WTC11 (cell line): ENCODE measurements around the gene AVP. TPM values are rescaled to one million over a fixed set of nuclear protein-coding genes. Genes with fewer than 3 reads are reported as not detected.
"Not testable (repeated sequence)": the region's sequence is repeated elsewhere in the genome, so short reads cannot be mapped to it uniquely, and the experiment has no call there.

ENCODE experiments used
- ATAC-seq: fragments of 200-7000 bp; cut with Tn5 transposase; 2 replicates; pipeline ENCODE4 v1.10.0; 2021; ENCODE audit warnings: mild to moderate bottlenecking, moderate library complexity
- CTCF ChIA-PET: fragments of 300-600 bp; sonication (Branson Sonifier 250); formaldehyde crosslinking; loops from one replicate; lab custom pipeline; 2021; ENCODE audit warnings: antibody characterized with exemption; lab: Charles Lee
- POLR2A ChIA-PET: fragments of 350-600 bp; sonication (Branson Sonifier 250); formaldehyde crosslinking; loops from one replicate; lab custom pipeline; 2021; ENCODE audit warnings: antibody characterized with exemption; lab: Charles Lee
- DNase-seq: peaks from one replicate; pipeline ENCODE4 v3.0.0; 2021; ENCODE audit warnings: low spot score
- H3K27ac Mint-ChIP-seq: 2 replicates; pipeline ENCODE4 v1.8.0; 2021; ENCODE audit warnings: mixed read lengths
- H3K27me3 Mint-ChIP-seq: 2 replicates; pipeline ENCODE4 v1.8.0; 2021; ENCODE audit warnings: low read depth, mild to moderate bottlenecking, moderate library complexity, mixed read lengths
- H3K36me3 Mint-ChIP-seq: 2 replicates; pipeline ENCODE4 v1.8.0; 2021; ENCODE audit warnings: mixed read lengths
- H3K4me1 Mint-ChIP-seq: 2 replicates; pipeline ENCODE4 v1.8.0; 2022; ENCODE audit warnings: mixed read lengths
- H3K4me3 Mint-ChIP-seq: 2 replicates; pipeline ENCODE4 v1.8.0; 2021; ENCODE audit warnings: mild to moderate bottlenecking, moderate library complexity, mixed read lengths
- H3K9me3 Mint-ChIP-seq: 2 replicates; pipeline ENCODE4 v1.8.0; 2021; ENCODE audit warnings: mixed read lengths
- AR ChIP-seq: fragments of 250-450 bp; sonication (Bioruptor Pico); IDR thresholded peaks from 2 replicates; pipeline ENCODE4 v1.9.0; 2021; ENCODE audit warnings: mild to moderate bottlenecking
- E2F5 ChIP-seq: sonication (generic); formaldehyde crosslinking; IDR thresholded peaks from 2 replicates; pipeline ENCODE4 v1.8.1; 2022; ENCODE audit warnings: mild to moderate bottlenecking, moderate library complexity, missing genetic modification reagents
- EMX1 ChIP-seq: fragments of 250-450 bp; sonication (Bioruptor Pico); IDR thresholded peaks from 2 replicates; pipeline ENCODE4 v1.8.0; 2021; ENCODE audit warnings: mild to moderate bottlenecking
- ERG ChIP-seq: fragments of 250-450 bp; sonication (Bioruptor Pico); IDR thresholded peaks from 2 replicates; pipeline ENCODE4 v1.8.0; 2021; ENCODE audit warnings: mild to moderate bottlenecking
- MXD4 ChIP-seq: fragments of 250-450 bp; sonication (Bioruptor Pico); IDR thresholded peaks from 2 replicates; pipeline ENCODE4 v1.8.0; 2021; ENCODE audit warnings: mild to moderate bottlenecking, moderate library complexity, borderline replicate concordance
- MYBL2 ChIP-seq: sonication (generic); formaldehyde crosslinking; IDR thresholded peaks from 2 replicates; pipeline ENCODE4 v1.8.1; 2023; ENCODE audit warnings: mild to moderate bottlenecking, moderate library complexity, missing genetic modification reagents
- NFE2L1 ChIP-seq: sonication (generic); formaldehyde crosslinking; IDR thresholded peaks from 2 replicates; pipeline ENCODE4 v1.8.1; 2023; ENCODE audit warnings: missing genetic modification reagents
- NR3C1 ChIP-seq: sonication (generic); formaldehyde crosslinking; conservative IDR thresholded peaks from 2 replicates; pipeline ENCODE4 v1.8.1; 2023; ENCODE audit warnings: low read depth, mild to moderate bottlenecking, missing genetic modification reagents
- OVOL2 ChIP-seq: fragments of 250-450 bp; sonication (Bioruptor Pico); IDR thresholded peaks from 2 replicates; pipeline ENCODE4 v1.9.0; 2021; ENCODE audit warnings: mild to moderate bottlenecking, borderline replicate concordance
- SMAD4 ChIP-seq: sonication (generic); formaldehyde crosslinking; IDR thresholded peaks from 2 replicates; pipeline ENCODE4 v1.8.0; 2022; ENCODE audit warnings: mild to moderate bottlenecking, missing genetic modification reagents
- TP53 ChIP-seq: sonication (generic); formaldehyde crosslinking; IDR thresholded peaks from 2 replicates; pipeline ENCODE4 v1.8.1; 2023; ENCODE audit warnings: mild to moderate bottlenecking, missing genetic modification reagents
- ZNF121 ChIP-seq: sonication (generic); formaldehyde crosslinking; IDR thresholded peaks from 2 replicates; pipeline ENCODE4 v1.8.0; 2023; ENCODE audit warnings: missing genetic modification reagents
- ZNF138 ChIP-seq: sonication (generic); formaldehyde crosslinking; conservative IDR thresholded peaks from 2 replicates; pipeline ENCODE4 v1.8.1; 2022; ENCODE audit warnings: mild to moderate bottlenecking, moderate library complexity, missing genetic modification reagents
- ZNF263 ChIP-seq: sonication (generic); formaldehyde crosslinking; IDR thresholded peaks from 2 replicates; pipeline ENCODE4 v1.8.1; 2022; ENCODE audit warnings: low read depth, mild to moderate bottlenecking, moderate library complexity, missing genetic modification reagents
- ZSCAN18 ChIP-seq: fragments of 250-450 bp; sonication (Bioruptor Pico); IDR thresholded peaks from 2 replicates; pipeline ENCODE4 v2.1.2; 2022; ENCODE audit warnings: mild to moderate bottlenecking, moderate library complexity
- total RNA-seq: library from RNA; stranded (reverse); gene quantifications from 3 replicates; pipeline ENCODE4 v1.2.3, GENCODE V29; 2021
- TF ChIP-seq, protein P1 (sequence below): fragments of 250-450 bp; sonication (Bioruptor Pico); conservative IDR thresholded peaks from 2 replicates; pipeline ENCODE4 v1.9.0; 2021; ENCODE audit warnings: mild to moderate bottlenecking
- TF ChIP-seq, protein P2 (sequence below): sonication (generic); formaldehyde crosslinking; IDR thresholded peaks from 2 replicates; pipeline ENCODE4 v1.8.1; 2023; ENCODE audit warnings: mild to moderate bottlenecking, missing genetic modification reagents
- TF ChIP-seq, protein P3 (sequence below): sonication (generic); formaldehyde crosslinking; IDR thresholded peaks from 2 replicates; pipeline ENCODE4 v1.8.1; 2022; ENCODE audit warnings: low read depth, mild to moderate bottlenecking, moderate library complexity, missing genetic modification reagents, borderline replicate concordance
- TF ChIP-seq, protein P4 (sequence below): sonication (generic); formaldehyde crosslinking; IDR thresholded peaks from 2 replicates; pipeline ENCODE4 v1.8.0; 2023; ENCODE audit warnings: missing genetic modification reagents

The AVP gene
- total RNA-seq, 1 experiment from 2014 or later: 0.50 TPM

DNA sequence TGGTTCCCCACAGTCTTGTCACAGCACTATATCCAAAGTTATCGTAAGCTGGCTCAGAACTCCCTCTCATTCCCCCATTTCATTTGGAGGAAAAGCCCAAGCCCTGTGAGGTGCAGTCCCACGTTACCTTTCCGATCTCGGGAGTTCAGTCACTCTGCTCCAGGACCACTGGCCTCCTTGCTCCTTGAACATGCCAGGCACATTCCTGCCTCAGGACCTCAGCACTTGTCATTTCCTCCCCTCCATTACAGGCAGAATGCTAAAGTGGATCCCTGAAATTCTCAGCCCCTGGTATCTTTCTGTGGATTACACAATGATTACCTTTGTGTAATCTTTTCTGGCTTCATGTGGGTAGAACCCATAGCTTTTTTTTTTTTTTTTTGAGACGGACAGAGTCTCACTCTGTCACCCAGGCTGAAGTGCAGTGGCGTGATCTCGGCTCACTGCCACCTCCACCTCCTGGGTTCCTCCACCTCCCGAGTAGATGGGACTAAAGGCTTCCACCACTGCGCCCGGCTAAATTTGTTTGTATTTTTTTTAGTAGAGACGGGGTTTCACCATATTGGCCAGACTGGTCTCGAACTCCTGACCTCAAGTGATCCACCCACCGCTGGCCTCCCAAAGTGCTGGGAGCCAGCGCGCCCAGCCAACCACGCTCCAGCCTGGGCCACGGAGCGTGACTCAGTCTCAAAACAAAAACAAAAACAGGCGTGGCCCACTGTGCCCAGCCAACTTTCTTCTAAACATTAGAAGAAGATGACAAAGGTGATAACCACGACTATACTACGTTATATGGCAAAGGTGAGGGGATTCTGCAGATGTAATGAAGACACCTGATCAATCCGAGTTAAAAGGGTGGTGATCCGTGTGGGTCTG, 17.1 kb downstream of the AVP start:
- Mint-ChIP-seq H3K4me3 (no peak overlapping the region), H3K4me1 (peaks cover 2% of the 10 kb centered on the region), H3K9me3 (no peaks in the 10 kb centered on the region), H3K27ac (no peak overlapping the region), H3K27me3 (peaks cover 23% of the 10 kb centered on the region), H3K36me3 (no peaks in the 10 kb centered on the region)
- no peak for DNase-seq
- ATAC-seq: no peak
- TF ChIP-seq NR3C1 (CRISPR knock-in tag) (no peak), E2F5 (CRISPR knock-in tag) (no peak), ZNF263 (CRISPR knock-in tag) (no peak), ZNF138 (CRISPR knock-in tag) (no peak), EMX1 (CRISPR knock-in tag) (no peak), TP53 (CRISPR knock-in tag) (no peak), OVOL2 (CRISPR knock-in tag) (no peak), SMAD4 (CRISPR knock-in tag) (no peak), ZSCAN18 (CRISPR knock-in tag) (no peak), AR (no peak), NFE2L1 (CRISPR knock-in tag) (no peak), MXD4 (CRISPR knock-in tag) (no peak), MYBL2 (no peak), ZNF121 (no peak), ERG (CRISPR knock-in tag) (no peak)
- TF ChIP-seq, protein P1, sequence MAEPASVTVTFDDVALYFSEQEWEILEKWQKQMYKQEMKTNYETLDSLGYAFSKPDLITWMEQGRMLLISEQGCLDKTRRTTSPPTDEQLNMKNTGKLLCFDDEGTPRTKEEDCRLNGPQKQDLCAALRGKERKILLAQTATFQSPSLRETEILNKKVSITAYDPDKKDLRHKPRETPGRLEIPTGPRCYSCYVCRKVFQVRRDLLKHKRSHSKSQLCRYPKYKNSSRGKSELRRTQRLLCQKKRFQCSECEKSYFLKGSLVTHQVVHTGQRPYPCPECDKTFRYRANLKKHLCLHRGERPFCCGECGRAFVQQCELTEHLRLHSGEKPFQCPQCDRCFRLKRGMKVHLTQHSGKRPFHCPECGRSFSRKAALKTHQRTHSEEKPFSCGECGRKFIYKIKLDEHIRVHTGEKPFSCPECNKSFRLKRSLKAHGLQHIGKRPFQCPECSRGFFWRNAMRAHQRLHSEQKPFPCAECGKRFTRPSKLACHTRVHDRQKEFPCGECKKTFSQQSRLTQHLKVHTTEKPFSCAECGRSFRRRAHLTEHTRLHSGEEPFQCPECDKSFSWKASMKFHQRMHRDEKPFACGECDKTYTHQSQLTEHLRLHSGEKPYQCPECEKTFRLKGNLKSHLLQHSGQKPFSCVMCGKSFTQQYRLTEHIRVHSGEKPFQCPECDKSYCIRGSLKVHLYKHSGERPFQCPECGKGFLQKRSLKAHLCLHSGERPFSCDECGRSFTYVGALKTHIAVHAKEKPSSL: no peak
- TF ChIP-seq, protein P2, sequence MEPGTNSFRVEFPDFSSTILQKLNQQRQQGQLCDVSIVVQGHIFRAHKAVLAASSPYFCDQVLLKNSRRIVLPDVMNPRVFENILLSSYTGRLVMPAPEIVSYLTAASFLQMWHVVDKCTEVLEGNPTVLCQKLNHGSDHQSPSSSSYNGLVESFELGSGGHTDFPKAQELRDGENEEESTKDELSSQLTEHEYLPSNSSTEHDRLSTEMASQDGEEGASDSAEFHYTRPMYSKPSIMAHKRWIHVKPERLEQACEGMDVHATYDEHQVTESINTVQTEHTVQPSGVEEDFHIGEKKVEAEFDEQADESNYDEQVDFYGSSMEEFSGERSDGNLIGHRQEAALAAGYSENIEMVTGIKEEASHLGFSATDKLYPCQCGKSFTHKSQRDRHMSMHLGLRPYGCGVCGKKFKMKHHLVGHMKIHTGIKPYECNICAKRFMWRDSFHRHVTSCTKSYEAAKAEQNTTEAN (CRISPR knock-in tag): no peak
- TF ChIP-seq, protein P3, sequence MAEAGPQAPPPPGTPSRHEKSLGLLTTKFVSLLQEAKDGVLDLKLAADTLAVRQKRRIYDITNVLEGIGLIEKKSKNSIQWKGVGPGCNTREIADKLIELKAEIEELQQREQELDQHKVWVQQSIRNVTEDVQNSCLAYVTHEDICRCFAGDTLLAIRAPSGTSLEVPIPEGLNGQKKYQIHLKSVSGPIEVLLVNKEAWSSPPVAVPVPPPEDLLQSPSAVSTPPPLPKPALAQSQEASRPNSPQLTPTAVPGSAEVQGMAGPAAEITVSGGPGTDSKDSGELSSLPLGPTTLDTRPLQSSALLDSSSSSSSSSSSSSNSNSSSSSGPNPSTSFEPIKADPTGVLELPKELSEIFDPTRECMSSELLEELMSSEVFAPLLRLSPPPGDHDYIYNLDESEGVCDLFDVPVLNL: no peak
- TF ChIP-seq, protein P4, sequence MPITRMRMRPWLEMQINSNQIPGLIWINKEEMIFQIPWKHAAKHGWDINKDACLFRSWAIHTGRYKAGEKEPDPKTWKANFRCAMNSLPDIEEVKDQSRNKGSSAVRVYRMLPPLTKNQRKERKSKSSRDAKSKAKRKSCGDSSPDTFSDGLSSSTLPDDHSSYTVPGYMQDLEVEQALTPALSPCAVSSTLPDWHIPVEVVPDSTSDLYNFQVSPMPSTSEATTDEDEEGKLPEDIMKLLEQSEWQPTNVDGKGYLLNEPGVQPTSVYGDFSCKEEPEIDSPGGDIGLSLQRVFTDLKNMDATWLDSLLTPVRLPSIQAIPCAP: no peak
- ChIA-PET POLR2A (no interaction called here), CTCF (interaction anchor here (0.6 to 1.5 kb wide), 2 partner anchors 14 to 48 kb away, joined by 3 to 5 read pairs; no protein-coding TSS in a partner anchor)

GRCh38 chr20:3064119-3064518, 20.4 kb downstream of the AVP start:
- H3K4me3 Mint-ChIP-seq, H3K9me3 Mint-ChIP-seq, POLR2A ChIA-PET, DNase-seq, H3K27ac Mint-ChIP-seq, ATAC-seq, H3K4me1 Mint-ChIP-seq, H3K36me3 Mint-ChIP-seq, H3K27me3 Mint-ChIP-seq: not testable (repeated sequence)
- CTCF ChIA-PET: interaction anchor here (1.4 kb wide), 1 partner anchor 10 kb away, joined by 4 read pairs; no protein-coding TSS in a partner anchor
